Tongue (tissue), 2 donors: Measurements from ENCODE around the gene NRF1. TPM values are rescaled to one million over a fixed set of nuclear protein-coding genes. Genes with fewer than 3 reads are reported as not detected.
A peak's percentile ranks its signal among the peaks of the same experiment; 100 is the strongest.
"Not testable (repeated sequence)": the region's sequence is repeated elsewhere in the genome, so short reads cannot be mapped to it uniquely, and the experiment has no call there.

ENCODE experiments used
- DNase-seq: peaks from one replicate; pipeline ENCODE4 v3.0.0-alpha.2; 2015
- total RNA-seq: library from RNA; depleted of rRNA; stranded (reverse); fragments of >200 nt; gene quantifications from one replicate; pipeline ENCODE4 v1.2.3, GENCODE V29; 2014

The NRF1 gene
- total RNA-seq, 1 donor from 2014 or later: 19.6 TPM

- no peak for DNase-seq
Measured at GRCh38 chr7:129607471-129608120, 3.9 kb upstream of the NRF1 start.

- no peak for DNase-seq
Measured at GRCh38 chr7:129609666-129610065, 1.9 kb upstream of the NRF1 start.

- DNase-seq: no peak
Measured at GRCh38 chr7:129610709-129611245, 743 bp upstream of the NRF1 start.

GRCh38 chr7:129612112-129613015 is 844 bp downstream of the NRF1 start:
- peak; percentile 74 for DNase-seq

GRCh38 chr7:129613016-129613337 is 1.5 kb downstream of the NRF1 start:
- DNase-seq: no peak

- DNase-seq: peak; percentile 24
Measured at GRCh38 chr7:129615018-129615417, 3.5 kb downstream of the NRF1 start.

- DNase-seq: no peak
Measured at GRCh38 chr7:129616530-129616929, 5.0 kb downstream of the NRF1 start.

- no peak for DNase-seq
Measured at GRCh38 chr7:129617178-129617577, 5.7 kb downstream of the NRF1 start.

- DNase-seq: no peak
Measured at GRCh38 chr7:129617652-129618051, 6.1 kb downstream of the NRF1 start.

- DNase-seq: no peak
Measured at GRCh38 chr7:129626896-129627295, 15.4 kb downstream of the NRF1 start.

- no peak for DNase-seq
Measured at GRCh38 chr7:129630341-129630740, 18.8 kb downstream of the NRF1 start.

- no peak for DNase-seq
Measured at GRCh38 chr7:129634361-129635034, 23.0 kb downstream of the NRF1 start.

- DNase-seq: peak; percentile 83
Measured at GRCh38 chr7:129635300-129636029, 23.9 kb downstream of the NRF1 start.

- not testable (repeated sequence) for DNase-seq
Measured at GRCh38 chr7:129636030-129636550, 24.6 kb downstream of the NRF1 start.

- no peak for DNase-seq
Measured at GRCh38 chr7:129636641-129637040, 25.1 kb downstream of the NRF1 start.

- DNase-seq: no peak
Measured at GRCh38 chr7:129640400-129640799, 28.9 kb downstream of the NRF1 start.

GRCh38 chr7:129642871-129643549 is 31.5 kb downstream of the NRF1 start:
- DNase-seq: no peak

GRCh38 chr7:129643550-129644170 is 32.1 kb downstream of the NRF1 start:
- DNase-seq: no peak

- DNase-seq: peak; percentile 82
Measured at GRCh38 chr7:129644634-129645230, 33.2 kb downstream of the NRF1 start.

- no peak for DNase-seq
Measured at GRCh38 chr7:129646369-129647021, 35.0 kb downstream of the NRF1 start.
